ENCODE measurements around the gene RGL4.
"Not testable (repeated sequence)": the region's sequence is repeated elsewhere in the genome, so short reads cannot be mapped to it uniquely, and the experiment has no call there.

The RGL4 gene, protein sequence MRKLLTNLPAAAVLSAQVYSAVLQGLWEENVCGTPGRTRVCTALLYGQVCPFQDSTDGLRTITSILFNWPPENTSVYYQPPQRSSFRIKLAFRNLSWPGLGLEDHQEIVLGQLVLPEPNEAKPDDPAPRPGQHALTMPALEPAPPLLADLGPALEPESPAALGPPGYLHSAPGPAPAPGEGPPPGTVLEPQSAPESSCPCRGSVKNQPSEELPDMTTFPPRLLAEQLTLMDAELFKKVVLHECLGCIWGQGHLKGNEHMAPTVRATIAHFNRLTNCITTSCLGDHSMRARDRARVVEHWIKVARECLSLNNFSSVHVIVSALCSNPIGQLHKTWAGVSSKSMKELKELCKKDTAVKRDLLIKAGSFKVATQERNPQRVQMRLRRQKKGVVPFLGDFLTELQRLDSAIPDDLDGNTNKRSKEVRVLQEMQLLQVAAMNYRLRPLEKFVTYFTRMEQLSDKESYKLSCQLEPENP

DNA sequence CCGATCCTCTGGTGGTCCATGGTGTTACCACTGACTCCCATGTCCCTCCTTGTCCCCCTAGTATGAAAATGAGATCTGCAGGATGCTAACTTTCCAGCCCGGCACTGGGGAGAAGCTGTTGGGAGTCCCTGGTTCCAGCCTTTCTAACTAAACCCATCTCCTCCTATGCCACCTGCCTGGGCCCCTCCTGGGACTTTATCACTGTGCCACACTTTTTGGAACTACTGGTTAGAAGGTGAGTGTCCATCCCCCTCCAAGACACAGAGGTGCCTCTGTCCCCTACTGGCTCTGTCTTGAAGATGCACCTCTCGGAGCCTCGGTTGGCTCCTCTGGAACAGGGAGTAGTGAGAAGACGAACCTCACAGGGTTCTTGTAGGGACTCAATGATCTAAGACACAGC, at the start of gene RGL4:
RGL4 (plus strand) TSS at position 301 of the 400 bp plus-strand sequence. CDS start 1,018 bp downstream, outside the sequence.
- Mint-ChIP-seq H3K4me3 (no peak within 1 kb of the TSS), H3K27ac (no peak within 1 kb of the TSS)
- ATAC-seq (replicated peaks), result no peak

DNA sequence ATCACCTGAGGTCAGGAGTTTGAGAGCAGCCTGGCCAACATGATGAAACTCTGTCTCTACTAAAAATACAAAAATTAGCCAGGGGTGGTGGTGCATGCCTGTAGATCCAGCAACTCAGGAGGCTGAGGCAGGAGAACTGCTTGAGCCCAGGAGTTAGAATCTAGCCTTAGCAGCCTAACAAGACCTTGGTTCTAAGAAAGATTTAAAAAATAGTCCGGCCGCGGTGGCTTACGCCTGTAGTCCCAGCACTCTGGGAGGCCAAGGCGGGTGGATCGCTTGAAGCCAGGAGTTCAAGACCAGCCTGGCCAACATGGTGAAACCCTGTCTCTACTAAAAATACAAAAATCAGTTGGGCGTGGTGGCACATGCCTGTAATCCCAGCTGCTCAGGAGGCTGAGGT, 44.3 kb upstream of the RGL4 start:
- H3K27ac Mint-ChIP-seq, result not testable (repeated sequence)
- H3K36me3 Mint-ChIP-seq, result peaks cover 6 to 11% of the 10 kb centered on the region in 2 donors

More for the DNA sequence above, at the start of gene RGL4:
- no peak for DNase-seq
- H3K36me3 Mint-ChIP-seq, result peaks cover 35 to 55% of the 10 kb centered on the region in 2 donors
- no peaks in the 10 kb centered on the region for H3K27me3 Mint-ChIP-seq
- no peaks in the 10 kb centered on the region for H3K9me3 Mint-ChIP-seq
- peaks cover 9 to 19% of the 10 kb centered on the region in 2 donors for H3K4me1 Mint-ChIP-seq

GRCh38 chr22:23649071-23649501, 41.7 kb upstream of the RGL4 start:
- Mint-ChIP-seq H3K27me3 (no peaks in the 10 kb centered on the region), H3K27ac (no peak overlapping the region), H3K4me3 (no peak overlapping the region), H3K4me1 (no peaks in the 10 kb centered on the region), H3K9me3 (no peaks in the 10 kb centered on the region), H3K36me3 (peaks cover 20 to 21% of the 10 kb centered on the region in 2 donors)
- ATAC-seq (replicated peaks) (no peak), DNase-seq (no peak)

More for the DNA sequence above, 44.3 kb upstream of the RGL4 start:
- H3K4me3 Mint-ChIP-seq; H3K27me3 Mint-ChIP-seq; H3K4me1 Mint-ChIP-seq; H3K9me3 Mint-ChIP-seq; ATAC-seq (replicated peaks); DNase-seq: not testable (repeated sequence)

DNA sequence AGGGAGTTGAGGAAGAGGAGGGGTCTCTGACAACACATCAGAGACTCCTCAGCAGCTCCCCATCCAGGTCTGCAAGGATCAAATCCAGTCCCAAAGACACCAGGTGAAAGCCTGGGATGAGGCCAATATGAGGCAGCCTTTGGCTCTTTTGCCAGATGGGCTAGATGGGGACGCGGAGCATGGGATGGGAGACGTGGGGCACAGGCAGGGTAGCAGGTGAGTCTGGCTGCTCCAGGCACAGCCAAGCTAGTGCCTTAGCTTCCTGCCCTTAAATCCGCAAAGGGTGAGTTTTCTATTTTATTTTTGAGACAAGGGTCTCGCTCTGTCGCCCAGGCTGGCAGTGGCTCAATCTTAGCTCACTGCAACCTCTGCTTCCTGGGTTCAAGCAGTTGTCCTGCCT, 39.1 kb upstream of the RGL4 start:
- Mint-ChIP-seq H3K27ac (no peak overlapping the region), H3K4me1 (no peaks in the 10 kb centered on the region), H3K36me3 (peaks cover 19 to 21% of the 10 kb centered on the region in 2 donors), H3K27me3 (no peaks in the 10 kb centered on the region), H3K9me3 (no peaks in the 10 kb centered on the region), H3K4me3 (no peak overlapping the region)
- ATAC-seq (replicated peaks) (no peak), DNase-seq (no peak)

GRCh38 chr22:23652286-23652685, 38.5 kb upstream of the RGL4 start:
- Mint-ChIP-seq H3K4me3 (no peak overlapping the region), H3K36me3 (peaks cover 19 to 21% of the 10 kb centered on the region in 2 donors), H3K9me3 (no peaks in the 10 kb centered on the region), H3K27ac (no peak overlapping the region), H3K4me1 (no peaks in the 10 kb centered on the region), H3K27me3 (no peaks in the 10 kb centered on the region)
- ATAC-seq (replicated peaks) (no peak), DNase-seq (no peak)

- Mint-ChIP-seq H3K9me3 (no peaks in the 10 kb centered on the region), H3K4me1 (no peaks in the 10 kb centered on the region), H3K4me3 (no peak overlapping the region), H3K36me3 (peaks cover 23 to 24% of the 10 kb centered on the region in 2 donors), H3K27ac (no peak overlapping the region), H3K27me3 (no peaks in the 10 kb centered on the region)
- ATAC-seq (replicated peaks) (no peak), DNase-seq (no peak)
These were observed 38.1 kb upstream of the RGL4 start for GRCh38 chr22:23652711-23653110.

DNA sequence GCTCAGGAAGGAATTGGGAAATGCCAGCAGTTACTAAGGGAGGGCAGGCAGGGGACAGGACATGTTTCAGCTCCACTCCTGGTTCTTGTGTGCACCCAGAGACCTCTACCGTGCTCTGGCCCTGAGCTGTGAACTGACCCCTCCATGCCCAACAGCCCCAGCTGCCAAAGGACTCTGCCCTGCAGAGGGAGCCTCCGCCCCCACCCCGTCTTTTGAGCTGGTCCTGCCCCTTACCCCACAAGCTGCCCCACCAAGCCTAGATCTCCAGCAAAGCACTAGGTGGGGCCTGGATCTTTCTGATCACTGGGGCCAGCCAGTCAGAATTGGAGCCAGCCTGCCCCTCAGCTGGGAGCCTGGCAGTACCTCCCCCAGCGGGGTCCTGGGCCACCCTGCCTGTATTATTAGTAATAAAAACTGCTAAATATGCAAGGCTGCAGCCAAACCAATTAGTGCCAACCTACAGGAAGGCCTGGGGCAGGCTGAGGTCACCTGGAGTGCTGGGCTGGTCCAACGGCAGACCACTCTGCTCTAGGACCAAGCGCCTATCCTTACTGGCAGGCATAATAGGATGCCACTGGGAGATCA, 34.8 kb upstream of the RGL4 start:
- H3K4me3 Mint-ChIP-seq, result no peak overlapping the region
- no peak for ATAC-seq (replicated peaks)
- H3K36me3 Mint-ChIP-seq, result peaks cover 32 to 35% of the 10 kb centered on the region in 2 donors
- H3K4me1 Mint-ChIP-seq, result no peaks in the 10 kb centered on the region
- H3K9me3 Mint-ChIP-seq, result no peaks in the 10 kb centered on the region
- no peaks in the 10 kb centered on the region for H3K27me3 Mint-ChIP-seq
- H3K27ac Mint-ChIP-seq, result no peak overlapping the region
- no peak for DNase-seq

- Mint-ChIP-seq H3K4me1 (peaks cover 0 to 2% of the 10 kb centered on the region in 2 donors), H3K27me3 (no peaks in the 10 kb centered on the region), H3K36me3 (peaks cover 35 to 42% of the 10 kb centered on the region in 2 donors), H3K27ac (no peak overlapping the region), H3K9me3 (no peaks in the 10 kb centered on the region), H3K4me3 (no peak overlapping the region)
- DNase-seq (no peak), ATAC-seq (replicated peaks) (no peak)
These were observed 33.1 kb upstream of the RGL4 start for GRCh38 chr22:23657727-23658126.

- not testable (repeated sequence) for DNase-seq; H3K4me3 Mint-ChIP-seq; H3K27ac Mint-ChIP-seq; H3K9me3 Mint-ChIP-seq; ATAC-seq (replicated peaks); H3K4me1 Mint-ChIP-seq; H3K27me3 Mint-ChIP-seq
- peaks cover 42 to 50% of the 10 kb centered on the region in 2 donors for H3K36me3 Mint-ChIP-seq
These were observed 30.4 kb upstream of the RGL4 start for GRCh38 chr22:23660381-23660780.

GRCh38 chr22:23670378-23671295, 20.2 kb upstream of the RGL4 start:
- H3K27me3 Mint-ChIP-seq, result no peaks in the 10 kb centered on the region
- H3K36me3 Mint-ChIP-seq, result peaks cover 7 to 26% of the 10 kb centered on the region in 2 donors
- DNase-seq (no peak), ATAC-seq (replicated peaks) (no peak)
- no peaks in the 10 kb centered on the region for H3K9me3 Mint-ChIP-seq
- H3K27ac Mint-ChIP-seq, result no peak overlapping the region
- peaks cover 0 to 2% of the 10 kb centered on the region in 2 donors for H3K4me1 Mint-ChIP-seq
- no peak overlapping the region for H3K4me3 Mint-ChIP-seq

GRCh38 chr22:23671387-23671786, 19.4 kb upstream of the RGL4 start:
- DNase-seq; H3K4me1 Mint-ChIP-seq; ATAC-seq (replicated peaks); H3K9me3 Mint-ChIP-seq; H3K27ac Mint-ChIP-seq; H3K4me3 Mint-ChIP-seq; H3K27me3 Mint-ChIP-seq: not testable (repeated sequence)
- peaks cover 5 to 19% of the 10 kb centered on the region in 2 donors for H3K36me3 Mint-ChIP-seq

DNA sequence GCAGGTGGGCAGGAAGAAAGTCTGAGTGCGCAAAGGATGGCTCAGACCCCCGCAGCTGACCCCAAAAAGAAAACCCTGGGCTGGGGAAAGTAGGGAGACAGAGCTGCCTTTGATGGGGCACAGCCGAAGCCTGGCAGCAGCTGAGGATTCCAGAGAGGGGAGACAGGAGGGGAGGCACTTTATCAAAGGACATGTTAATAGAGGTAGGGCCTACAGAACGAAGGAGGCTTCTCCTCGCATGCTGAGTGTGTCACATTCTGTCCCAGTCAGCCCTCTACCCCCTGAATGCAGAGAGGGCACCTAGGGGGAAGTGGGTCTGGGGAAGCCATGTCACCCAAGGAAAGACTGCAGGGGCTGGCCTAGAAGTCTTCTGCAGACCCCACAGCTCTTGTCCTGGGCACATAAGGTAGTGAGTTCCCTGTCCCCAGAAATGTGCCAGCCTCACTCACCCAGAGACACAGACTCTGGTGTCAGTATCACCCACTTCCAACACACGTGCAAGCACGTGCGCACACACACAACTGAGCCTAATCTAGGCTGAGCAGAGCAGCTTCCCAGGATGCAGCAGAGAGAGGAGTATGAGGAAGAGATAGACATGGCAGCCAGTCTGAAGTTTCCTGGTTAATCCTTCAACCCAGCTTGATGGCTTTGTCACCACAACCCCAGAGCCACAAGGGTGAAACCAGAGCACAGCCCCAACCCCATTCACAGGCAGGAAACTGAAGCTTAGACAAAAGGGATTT, 18.3 kb upstream of the RGL4 start:
- H3K36me3 Mint-ChIP-seq, result peaks cover 6 to 21% of the 10 kb centered on the region in 2 donors
- not testable (repeated sequence) for H3K27me3 Mint-ChIP-seq; H3K9me3 Mint-ChIP-seq; DNase-seq; H3K27ac Mint-ChIP-seq; H3K4me1 Mint-ChIP-seq; ATAC-seq (replicated peaks); H3K4me3 Mint-ChIP-seq

DNA sequence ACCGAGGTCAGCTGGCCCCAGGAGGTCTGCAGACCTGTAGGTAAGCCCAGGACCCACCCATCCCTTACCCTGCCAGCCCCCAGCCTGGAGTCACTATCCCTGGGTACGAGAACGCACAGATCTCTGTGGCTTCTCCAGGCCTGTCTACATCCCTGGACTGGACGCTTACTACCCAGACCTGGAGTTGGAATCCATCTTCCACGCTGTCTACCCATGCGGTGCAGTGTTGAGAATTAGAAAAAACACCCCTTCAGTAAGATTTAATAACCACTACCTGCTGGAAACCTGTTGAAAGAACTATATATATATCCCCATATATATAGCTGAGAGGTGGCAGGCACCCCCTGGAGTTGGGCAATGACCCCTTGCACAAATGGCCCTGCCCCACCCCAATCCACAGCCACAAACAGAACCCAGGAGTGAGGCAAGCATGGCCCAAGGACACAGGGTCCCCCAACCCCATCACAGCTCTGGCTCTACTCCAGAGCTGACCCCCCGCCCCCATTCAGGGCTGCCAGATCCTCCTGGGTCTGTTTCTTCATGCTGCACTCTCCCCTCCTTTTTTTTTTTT, 17.7 kb upstream of the RGL4 start:
- Mint-ChIP-seq H3K4me1 (peaks cover 6 to 12% of the 10 kb centered on the region in 2 donors), H3K9me3 (no peaks in the 10 kb centered on the region), H3K4me3 (no peak overlapping the region), H3K36me3 (peaks cover 9 to 24% of the 10 kb centered on the region in 2 donors), H3K27me3 (no peaks in the 10 kb centered on the region), H3K27ac (no peak overlapping the region)
- DNase-seq (no peak), ATAC-seq (replicated peaks) (no peak)

Measured in stimulated activated naive B cell treated with anti-CD40 and anti-IgM and Interleukin-4, amounts not matched to agents 10 μg/mL and 1 μg/mL and 100 μg/mL, for 72 hours (primary cell).